ENCODE results near the gene IGFLR1.

IGFLR1 gene

GRCh38 chr19:35755550-35756376 is 13.5 kb upstream of the IGFLR1 start:
- DNase-seq (ENCODE audit: low spot score): peak; percentile 65

GRCh38 chr19:35755131-35755549 is 12.9 kb upstream of the IGFLR1 start:
- DNase-seq (ENCODE audit: low spot score): no peak

- no peak for DNase-seq (ENCODE audit: low spot score)
These were observed 12.3 kb upstream of the IGFLR1 start for GRCh38 chr19:35754370-35755130.

GRCh38 chr19:35753634-35754369 is 11.6 kb upstream of the IGFLR1 start:
- DNase-seq (ENCODE audit: low spot score): no peak

GRCh38 chr19:35752746-35753350 is 10.6 kb upstream of the IGFLR1 start:
- no peak for DNase-seq (ENCODE audit: low spot score)

- no peak for DNase-seq (ENCODE audit: low spot score)
These were observed 9.8 kb upstream of the IGFLR1 start for GRCh38 chr19:35751839-35752745.

GRCh38 chr19:35750167-35750566 is 7.9 kb upstream of the IGFLR1 start:
- no peak for DNase-seq (ENCODE audit: low spot score)

- DNase-seq (ENCODE audit: low spot score): peak; percentile 99
These were observed 6.1 kb upstream of the IGFLR1 start, which contains the start of gene LIN37 for GRCh38 chr19:35748106-35749020. Gene LIN37 (plus strand): TSS chr19:35748576. CDS start chr19:35748725, 149 bp downstream.

- DNase-seq (ENCODE audit: low spot score): no peak
These were observed 4.3 kb upstream of the IGFLR1 start for GRCh38 chr19:35746531-35746930.

GRCh38 chr19:35746087-35746462 is 3.8 kb upstream of the IGFLR1 start:
- no peak for DNase-seq (ENCODE audit: low spot score)

- DNase-seq (ENCODE audit: low spot score): peak; percentile 98
These were observed 3.3 kb upstream of the IGFLR1 start, which contains the start of the genes PSENEN and U2AF1L4 for GRCh38 chr19:35745328-35746086. Gene PSENEN (plus strand): TSS chr19:35745651. CDS start chr19:35745931, 280 bp downstream. Gene U2AF1L4 (minus strand): TSS chr19:35745418. CDS start chr19:35745391, 27 bp downstream.

- peak; percentile 88 for DNase-seq (ENCODE audit: low spot score)
These were observed 2.4 kb upstream of the IGFLR1 start for GRCh38 chr19:35744430-35745327.

GRCh38 chr19:35743640-35744429 is 1.6 kb upstream of the IGFLR1 start:
- no peak for DNase-seq (ENCODE audit: low spot score)

- DNase-seq (ENCODE audit: low spot score): no peak
These were observed 1.1 kb downstream of the IGFLR1 start for GRCh38 chr19:35741203-35741515.

GRCh38 chr19:35740423-35741202 is 1.6 kb downstream of the IGFLR1 start:
- DNase-seq (ENCODE audit: low spot score): peak; percentile 99

- no peak for DNase-seq (ENCODE audit: low spot score)
These were observed 2.2 kb downstream of the IGFLR1 start for GRCh38 chr19:35740108-35740422.

All from AG08395 (cell line).